Natural killer cell (primary cell): ENCODE measurements around the gene TREM2. TPM values are rescaled to one million over a fixed set of nuclear protein-coding genes. Genes with fewer than 3 reads are reported as not detected.

Source experiments
- ATAC-seq, 3 donors: fragments of 150-1000 bp in 2 of 3; fragments of 200-7000 bp in 1 of 3; cut with Tn5 transposase; 1 replicate in 1 of 3; 2 replicates in 2 of 3; pipeline ENCODE4 v1.10.0; 2021; ENCODE audit warnings: mild to moderate bottlenecking in 2 of 3, moderate library complexity in 2 of 3
- DNase-seq, 2 donors: peaks; one replicate each; pipeline versions ENCODE4 v3.0.0 to v3.0.0-alpha.2; 2013 to 2021; ENCODE audit warnings: mixed read lengths in 1 of 2
- H3K27ac ChIP-seq: one replicate; pipeline ENCODE4 v1.5.1; 2013; ENCODE audit warnings: mild to moderate bottlenecking, low read length
- H3K27me3 ChIP-seq: one replicate; pipeline ENCODE4 v1.6.1; 2013; ENCODE audit warnings: low read length; ENCODE audit not compliant: control insufficient read depth, insufficient read depth
- H3K36me3 ChIP-seq: one replicate; pipeline ENCODE4 v1.6.1; 2013; ENCODE audit warnings: low read length; ENCODE audit not compliant: control insufficient read depth, insufficient read depth
- H3K4me1 ChIP-seq: one replicate; pipeline ENCODE4 v1.6.1; 2013; ENCODE audit warnings: low read length; ENCODE audit not compliant: control insufficient read depth, insufficient read depth
- H3K4me3 ChIP-seq: one replicate; pipeline ENCODE4 v1.5.1; 2013; ENCODE audit warnings: low read length
- H3K9me3 ChIP-seq: one replicate; pipeline ENCODE4 v1.6.1; 2013; ENCODE audit warnings: low read length; ENCODE audit not compliant: control insufficient read depth, insufficient read depth
- H3K27ac Mint-ChIP-seq, 2 donors: one replicate each; pipeline ENCODE4 v1.8.0; 2022; ENCODE audit warnings: mild to moderate bottlenecking in 2 of 2, mixed read lengths in 2 of 2, moderate library complexity in 1 of 2
- H3K27me3 Mint-ChIP-seq, 2 donors: one replicate each; pipeline ENCODE4 v1.8.0; 2022; ENCODE audit warnings: low read depth in 2 of 2, mixed read lengths in 2 of 2
- H3K36me3 Mint-ChIP-seq: one replicate; pipeline ENCODE4 v1.8.0; 2022; ENCODE audit warnings: mixed read lengths
- H3K4me1 Mint-ChIP-seq, 2 donors: one replicate each; pipeline ENCODE4 v1.8.0; 2022; ENCODE audit warnings: mixed read lengths in 2 of 2
- H3K4me3 Mint-ChIP-seq: one replicate; pipeline ENCODE4 v1.8.0; 2022; ENCODE audit warnings: mild to moderate bottlenecking, moderate library complexity, mixed read lengths
- H3K9me3 Mint-ChIP-seq, 2 donors: one replicate each; pipeline ENCODE4 v1.8.0; 2022; ENCODE audit warnings: mixed read lengths in 2 of 2
- WGBS: methylation state at CpG from one replicate; pipeline ENCODE4 v1.1.7; 2013; ENCODE audit warnings: missing lambda C conversion rate; ENCODE audit not compliant: insufficient coverage; 5-methylcytosine and 5-hydroxymethylcytosine counted together
- intact Hi-C: fragments of 100-400 bp; cut with micrococcal nuclease; formaldehyde crosslinking; loops from one replicate; pipeline ENCODE4 v1.14.2; 2022
- total RNA-seq, 4 donors: library from RNA; stranded (reverse); fragments of 120-200 nt in 1 of 4; gene quantifications; one replicate each; pipeline versions ENCODE4 v1.2.3 to v1.2.4, GENCODE V29; 2013 to 2022
- TF ChIP-seq, protein P1 (sequence below): fragments of 200-600 bp; IDR thresholded peaks from one replicate; pipeline ENCODE4 v1.8.0; 2022; ENCODE audit warnings: antibody characterized with exemption

The TREM2 gene
- total RNA-seq, 3 donors from 2014 or later (not counting 1 experiment from before 2014, with no cell fraction given), result not detected

DNA sequence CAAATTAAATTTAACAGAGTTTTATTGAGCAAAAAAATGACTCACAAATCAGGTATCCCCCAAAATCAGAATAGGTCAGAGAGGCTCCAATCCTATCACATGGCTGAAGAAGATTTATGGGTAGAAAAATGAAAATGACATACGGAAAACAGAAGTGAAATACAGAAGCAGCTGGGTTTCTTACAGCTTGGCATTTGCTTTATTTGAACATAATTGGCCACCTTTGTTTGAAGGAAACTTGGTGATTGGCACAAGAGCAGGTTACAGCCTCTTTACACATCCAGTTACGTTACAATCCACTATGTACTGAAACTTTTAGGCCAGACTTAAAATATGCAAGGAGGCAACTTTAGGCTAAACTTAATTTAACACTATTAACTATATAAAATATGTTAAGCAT, 11.7 kb upstream of the TREM2 start:
- Histone ChIP-seq H3K4me3 (no peak overlapping the region), H3K36me3 (no peaks in the 10 kb centered on the region), H3K9me3 (no peaks in the 10 kb centered on the region), H3K27ac (no peak overlapping the region), H3K4me1 (no peaks in the 10 kb centered on the region), H3K27me3 (peaks cover 3% of the 10 kb centered on the region)
- intact Hi-C loops, result no loop called here
- DNase-seq (no peak), ATAC-seq (no peak)
- Mint-ChIP-seq H3K27ac (no peak overlapping the region), H3K9me3 (no peaks in the 10 kb centered on the region), H3K36me3 (no peaks in the 10 kb centered on the region), H3K4me1 (peaks cover 5 to 14% of the 10 kb centered on the region in 2 donors), H3K27me3 (peaks cover 31% of the 10 kb centered on the region in 2 donors), H3K4me3 (no peak overlapping the region)
- TF ChIP-seq, protein P1, sequence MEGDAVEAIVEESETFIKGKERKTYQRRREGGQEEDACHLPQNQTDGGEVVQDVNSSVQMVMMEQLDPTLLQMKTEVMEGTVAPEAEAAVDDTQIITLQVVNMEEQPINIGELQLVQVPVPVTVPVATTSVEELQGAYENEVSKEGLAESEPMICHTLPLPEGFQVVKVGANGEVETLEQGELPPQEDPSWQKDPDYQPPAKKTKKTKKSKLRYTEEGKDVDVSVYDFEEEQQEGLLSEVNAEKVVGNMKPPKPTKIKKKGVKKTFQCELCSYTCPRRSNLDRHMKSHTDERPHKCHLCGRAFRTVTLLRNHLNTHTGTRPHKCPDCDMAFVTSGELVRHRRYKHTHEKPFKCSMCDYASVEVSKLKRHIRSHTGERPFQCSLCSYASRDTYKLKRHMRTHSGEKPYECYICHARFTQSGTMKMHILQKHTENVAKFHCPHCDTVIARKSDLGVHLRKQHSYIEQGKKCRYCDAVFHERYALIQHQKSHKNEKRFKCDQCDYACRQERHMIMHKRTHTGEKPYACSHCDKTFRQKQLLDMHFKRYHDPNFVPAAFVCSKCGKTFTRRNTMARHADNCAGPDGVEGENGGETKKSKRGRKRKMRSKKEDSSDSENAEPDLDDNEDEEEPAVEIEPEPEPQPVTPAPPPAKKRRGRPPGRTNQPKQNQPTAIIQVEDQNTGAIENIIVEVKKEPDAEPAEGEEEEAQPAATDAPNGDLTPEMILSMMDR, result no peak
- WGBS, result 33% methylated on average over 1 of the region's 2 CpGs

DNA sequence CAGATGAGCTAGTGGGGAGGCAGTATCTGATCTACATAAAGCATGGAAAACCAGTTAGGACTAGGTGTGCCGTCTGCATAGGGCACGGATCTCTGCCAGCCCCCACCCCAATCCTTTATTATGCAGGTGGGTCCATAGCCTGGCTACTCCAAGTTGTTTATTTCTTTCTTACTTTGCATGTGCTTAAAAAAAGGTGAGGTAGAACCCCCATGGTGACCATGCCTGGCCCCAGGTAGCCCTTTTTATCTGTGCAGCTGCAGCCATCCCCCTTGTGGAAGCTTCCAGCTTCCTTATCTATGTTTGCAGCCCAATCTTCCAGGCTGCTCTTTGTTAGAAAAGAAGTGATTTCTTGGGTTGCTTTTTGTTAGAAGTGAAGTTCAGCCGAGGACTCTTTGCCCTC, 9.0 kb upstream of the TREM2 start:
- Mint-ChIP-seq H3K4me3 (no peak overlapping the region), H3K27ac (no peak overlapping the region), H3K36me3 (no peaks in the 10 kb centered on the region), H3K9me3 (no peaks in the 10 kb centered on the region), H3K4me1 (peaks cover 5 to 10% of the 10 kb centered on the region in 2 donors), H3K27me3 (peaks cover 28 to 34% of the 10 kb centered on the region in 2 donors)
- DNase-seq, result no peak
- Histone ChIP-seq H3K27me3 (no peaks in the 10 kb centered on the region), H3K4me3 (no peak overlapping the region), H3K9me3 (no peaks in the 10 kb centered on the region), H3K27ac (no peak overlapping the region), H3K36me3 (no peaks in the 10 kb centered on the region), H3K4me1 (no peaks in the 10 kb centered on the region)
- 95% methylated on average over 2 of the region's 3 CpGs for WGBS
- TF ChIP-seq, protein P1, result no peak
- intact Hi-C loops, result no loop called here
- ATAC-seq, result no peak

DNA sequence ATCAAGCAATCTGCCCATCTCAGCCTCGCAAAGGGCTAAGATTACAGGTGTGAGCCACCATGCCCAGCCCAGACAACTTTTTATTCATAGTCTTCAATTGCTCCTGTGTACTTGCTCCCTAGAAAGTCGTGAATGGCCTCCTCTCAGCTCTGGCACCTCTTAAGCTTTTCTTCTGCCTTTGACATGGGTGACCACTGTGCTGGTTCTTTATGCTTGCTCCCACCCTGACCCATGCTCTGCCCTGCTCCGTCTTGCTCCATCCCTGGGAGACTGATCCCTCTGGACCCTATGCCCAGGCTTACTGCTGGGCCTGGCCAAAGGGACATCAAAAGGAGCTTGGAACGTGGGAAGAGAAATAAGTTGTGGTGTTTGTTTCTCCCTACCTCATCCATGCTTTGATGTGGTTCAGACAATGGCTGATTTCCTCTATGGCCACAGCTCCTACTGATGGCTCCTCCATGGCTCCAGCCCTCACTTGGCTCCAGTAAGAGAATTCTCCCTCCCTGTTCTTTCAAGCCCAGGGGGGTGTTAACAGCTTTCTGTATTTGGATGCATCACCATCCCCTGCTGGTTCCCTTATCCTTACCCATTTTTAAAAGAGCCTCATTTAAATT, 7.7 kb upstream of the TREM2 start:
- TF ChIP-seq, protein P1, result no peak
- Mint-ChIP-seq H3K4me3 (no peak overlapping the region), H3K36me3 (no peaks in the 10 kb centered on the region), H3K27ac (no peak overlapping the region), H3K4me1 (peaks cover 5 to 10% of the 10 kb centered on the region in 2 donors), H3K9me3 (no peaks in the 10 kb centered on the region), H3K27me3 (peaks cover 25 to 36% of the 10 kb centered on the region in 2 donors)
- ATAC-seq (no peak), DNase-seq (no peak)
- Histone ChIP-seq H3K27ac (no peak overlapping the region), H3K36me3 (no peaks in the 10 kb centered on the region), H3K4me3 (no peak overlapping the region), H3K9me3 (no peaks in the 10 kb centered on the region), H3K27me3 (no peaks in the 10 kb centered on the region), H3K4me1 (no peaks in the 10 kb centered on the region)
- intact Hi-C loops, result no loop called here
- WGBS, result 82% methylated on average over 3 of the region's 4 CpGs
